ENCODE measurements around the gene GLG1.
A peak's percentile ranks its signal among the peaks of the same experiment; 100 is the strongest.

The GLG1 gene

DNA sequence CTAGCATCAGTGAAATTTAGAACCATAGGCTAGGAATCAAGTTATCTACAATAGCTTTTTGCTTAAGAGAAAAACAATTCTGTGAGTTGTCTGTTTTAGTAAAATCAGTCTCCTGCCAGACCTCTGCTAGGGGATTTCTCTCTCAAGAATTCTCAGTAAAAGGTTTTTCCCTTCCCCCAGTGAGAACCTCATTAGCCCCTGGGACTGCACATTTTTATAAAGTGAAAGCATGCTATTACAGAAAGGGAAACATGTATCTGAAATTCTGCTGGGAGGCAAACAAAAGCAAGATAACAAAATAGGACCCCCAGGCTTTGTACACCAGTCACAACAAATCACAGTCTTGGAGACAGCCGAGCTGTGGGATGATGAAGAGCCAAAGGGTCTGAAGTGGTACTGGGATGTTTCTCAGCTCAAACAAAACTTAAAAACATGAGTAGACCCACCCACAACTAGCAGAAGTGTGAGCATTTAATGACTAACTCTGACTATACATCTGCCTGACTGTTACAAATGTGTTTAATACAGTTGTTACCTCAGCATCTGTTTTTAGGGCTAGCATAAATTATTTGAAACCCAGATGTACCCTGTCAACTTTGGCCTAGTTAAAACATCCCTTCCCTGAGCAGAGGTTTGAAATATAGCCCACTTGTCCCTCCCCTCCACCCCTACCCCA is 20.0 kb upstream of the GLG1 start:
- in situ Hi-C loops (cut with HindIII; ENCODE audit: low pct_unique_long_range_greater_than_20kb, low sequenced_read_pairs) = no loop called here
- no peak for TF ChIP-seq JUND (IDR thresholded peaks at IDR 0.05; ENCODE audit: low read depth)
- no peak for DNase-seq (ENCODE audit: low read depth in 1 of 2, low spot score in 1 of 2)

DNA sequence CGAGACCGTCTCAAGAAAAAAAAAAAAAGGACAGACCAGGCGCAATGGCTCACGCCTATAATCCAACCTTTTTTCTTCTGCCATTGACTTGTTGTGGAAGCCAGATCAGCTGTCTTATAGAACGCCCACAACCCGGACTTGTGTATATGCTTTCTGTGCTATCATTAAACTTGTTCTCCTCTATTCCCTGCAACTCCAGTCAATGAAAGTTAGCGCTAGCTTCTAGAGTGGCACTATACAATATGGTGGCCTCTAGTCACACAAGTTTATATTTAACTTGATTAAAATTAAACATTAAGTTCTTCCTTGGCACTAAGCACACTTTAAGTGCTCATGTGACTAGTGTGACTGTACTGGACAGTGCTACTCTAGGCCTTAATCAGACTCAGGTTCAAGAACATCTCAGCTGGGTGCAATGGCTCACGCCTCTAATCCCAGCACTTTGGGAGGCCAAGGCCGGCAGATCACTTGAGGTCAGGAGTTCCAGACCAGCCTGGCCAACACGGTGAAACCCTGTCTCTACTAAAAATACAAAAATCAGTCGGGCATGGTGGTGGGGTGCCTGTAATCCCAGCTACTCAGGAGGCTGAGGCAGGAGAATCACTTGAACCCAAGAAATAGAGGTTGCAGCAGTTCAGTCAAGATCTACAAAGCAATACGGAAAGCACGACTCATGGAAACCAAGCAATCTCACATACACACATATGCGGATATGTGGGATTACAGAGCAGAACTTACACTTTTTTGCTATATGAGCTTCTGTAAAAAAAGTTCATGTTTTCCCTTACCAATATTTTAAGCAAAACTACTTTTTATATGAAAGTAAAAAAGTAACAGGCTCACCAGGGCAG is 18.8 kb upstream of the GLG1 start:
- TF ChIP-seq JUND (IDR thresholded peaks at IDR 0.05; ENCODE audit: low read depth) = no peak
- in situ Hi-C loops (cut with HindIII; ENCODE audit: low pct_unique_long_range_greater_than_20kb, low sequenced_read_pairs) = no loop called here
- DNase-seq (ENCODE audit: low read depth in 1 of 2, low spot score in 1 of 2) = no peak

DNA sequence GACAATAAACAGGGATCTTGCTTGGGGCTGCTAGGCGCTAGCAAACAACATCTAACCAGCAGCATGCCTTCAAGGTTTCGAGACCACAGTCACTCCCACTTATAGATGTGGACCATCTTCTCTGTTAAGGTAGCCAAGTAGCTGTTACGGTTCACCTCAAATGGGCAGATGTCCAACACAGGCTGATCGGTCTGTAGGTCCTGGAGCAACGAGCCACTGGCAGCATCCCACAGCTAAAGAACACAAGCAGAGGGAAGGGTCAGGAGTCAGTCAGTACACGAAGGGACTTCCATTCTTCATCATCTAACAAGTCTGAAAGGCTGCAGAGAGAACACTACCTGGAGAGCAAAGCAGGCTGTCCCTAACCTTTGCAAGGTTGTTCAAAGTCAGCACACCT is 16.9 kb upstream of the GLG1 start:
- TF ChIP-seq JUND (IDR thresholded peaks at IDR 0.05; ENCODE audit: low read depth) = no peak
- DNase-seq (ENCODE audit: low read depth in 1 of 2, low spot score in 1 of 2) = no peak
- in situ Hi-C loops (cut with HindIII; ENCODE audit: low pct_unique_long_range_greater_than_20kb, low sequenced_read_pairs) = no loop called here

DNA sequence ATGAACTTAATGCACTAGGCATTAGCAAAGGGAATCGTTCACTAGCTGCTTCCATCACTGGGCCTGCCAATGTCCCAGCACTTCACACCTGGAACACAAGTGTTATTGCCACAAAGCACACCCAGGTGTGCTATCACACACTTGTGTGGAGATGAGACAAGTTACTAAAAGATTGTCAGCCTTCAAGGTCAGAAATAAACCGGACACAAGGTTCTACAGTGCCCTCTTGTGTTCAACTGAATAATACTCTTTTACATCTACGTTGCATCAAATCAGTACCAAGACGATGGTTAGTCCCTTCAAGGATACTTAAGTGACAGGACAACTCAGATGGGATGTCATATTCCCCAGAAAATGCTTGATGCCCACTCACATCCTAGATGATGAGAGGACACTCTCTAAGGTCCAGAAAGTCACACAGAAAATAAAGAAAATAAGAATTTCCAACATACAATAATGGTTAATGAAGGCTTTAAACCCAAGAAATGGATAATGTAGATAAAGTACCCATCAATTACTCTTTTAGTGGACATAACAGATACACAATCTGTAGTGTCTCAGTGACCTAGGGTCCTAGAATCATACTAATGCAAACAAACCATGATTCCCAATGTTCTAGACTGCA is 16.4 kb upstream of the GLG1 start:
- peak; percentile 41 to 69 for DNase-seq (ENCODE audit: low read depth in 1 of 2, low spot score in 1 of 2)
- TF ChIP-seq JUND (IDR thresholded peaks at IDR 0.05; ENCODE audit: low read depth) = no peak
- in situ Hi-C loops (cut with HindIII; ENCODE audit: low pct_unique_long_range_greater_than_20kb, low sequenced_read_pairs) = no loop called here

DNA sequence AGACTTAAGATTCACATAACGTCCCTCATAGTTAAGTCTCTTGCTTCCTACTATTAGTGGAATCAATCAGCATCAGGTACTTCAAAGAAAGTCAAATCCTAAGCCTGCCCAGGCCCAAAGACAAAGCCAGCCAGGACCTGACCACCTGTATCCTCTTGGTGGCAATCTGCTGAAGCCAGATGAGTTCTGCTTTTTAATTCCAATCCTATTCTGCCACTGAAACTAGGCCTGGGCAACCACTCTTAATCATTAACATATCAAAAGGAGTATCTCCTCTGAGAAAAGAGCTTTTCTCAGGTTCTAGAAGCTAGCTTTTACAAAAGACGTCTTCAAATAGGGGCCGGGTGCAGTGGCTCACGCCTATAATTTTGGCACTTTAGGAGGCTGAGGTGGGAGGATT is 15.1 kb upstream of the GLG1 start:
- in situ Hi-C loops (cut with HindIII; ENCODE audit: low pct_unique_long_range_greater_than_20kb, low sequenced_read_pairs) = no loop called here
- TF ChIP-seq JUND (IDR thresholded peaks at IDR 0.05; ENCODE audit: low read depth) = no peak
- DNase-seq (ENCODE audit: low read depth in 1 of 2, low spot score in 1 of 2) = no peak

DNA sequence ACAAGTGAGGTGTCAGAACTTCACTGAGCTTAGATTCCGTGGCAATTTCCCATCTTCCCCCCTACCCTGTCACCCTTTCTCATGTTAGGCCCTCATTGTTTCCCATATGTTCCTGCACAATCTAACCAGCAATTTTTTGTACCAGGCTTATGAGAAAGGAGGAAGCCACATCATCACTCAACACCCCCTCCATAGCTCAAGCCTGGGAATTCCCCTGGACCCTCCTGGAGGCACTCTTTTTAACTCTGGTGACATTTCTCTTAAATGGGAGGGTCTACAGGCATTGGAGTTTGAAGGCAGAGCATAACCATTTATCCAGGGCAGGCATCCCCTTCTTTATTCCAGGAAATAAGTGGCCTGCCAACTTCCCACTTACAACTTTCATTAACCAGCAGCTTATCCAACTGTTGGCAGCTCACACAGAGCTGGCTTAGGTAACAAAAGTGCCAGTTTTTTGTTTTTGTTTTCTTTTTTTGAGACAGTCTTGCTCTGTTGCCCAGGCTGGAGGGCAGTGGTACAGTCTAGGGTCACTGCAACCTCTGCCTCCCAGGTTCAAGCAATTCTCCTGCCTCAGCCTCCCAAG is 10.4 kb upstream of the GLG1 start:
- TF ChIP-seq JUND (IDR thresholded peaks at IDR 0.05; ENCODE audit: low read depth) = no peak
- in situ Hi-C loops (cut with HindIII; ENCODE audit: low pct_unique_long_range_greater_than_20kb, low sequenced_read_pairs) = no loop called here
- DNase-seq (ENCODE audit: low read depth in 1 of 2, low spot score in 1 of 2) = no peak

DNA sequence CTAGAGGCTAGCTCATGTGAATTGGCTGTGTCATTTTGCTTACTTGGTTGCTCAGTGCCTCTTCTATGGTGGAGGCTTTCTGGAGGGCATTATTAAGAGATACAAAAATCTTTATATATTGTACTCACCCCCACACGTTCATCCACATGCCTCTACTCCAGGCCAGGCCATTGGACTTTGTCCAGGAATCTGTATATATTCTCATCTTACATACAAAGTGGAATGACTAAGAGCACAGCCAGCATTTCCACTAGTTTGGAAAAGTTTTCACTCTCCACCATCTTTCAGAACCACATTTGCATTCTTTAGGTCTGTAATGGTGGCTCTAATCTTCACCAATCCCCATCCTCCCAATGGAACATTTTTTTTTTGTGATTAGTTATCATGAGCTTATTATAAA is 4.8 kb upstream of the GLG1 start:
- no peak for DNase-seq (ENCODE audit: low read depth in 1 of 2, low spot score in 1 of 2)
- TF ChIP-seq JUND (IDR thresholded peaks at IDR 0.05; ENCODE audit: low read depth) = no peak
- in situ Hi-C loops (cut with HindIII; ENCODE audit: low pct_unique_long_range_greater_than_20kb, low sequenced_read_pairs) = no loop called here

DNA sequence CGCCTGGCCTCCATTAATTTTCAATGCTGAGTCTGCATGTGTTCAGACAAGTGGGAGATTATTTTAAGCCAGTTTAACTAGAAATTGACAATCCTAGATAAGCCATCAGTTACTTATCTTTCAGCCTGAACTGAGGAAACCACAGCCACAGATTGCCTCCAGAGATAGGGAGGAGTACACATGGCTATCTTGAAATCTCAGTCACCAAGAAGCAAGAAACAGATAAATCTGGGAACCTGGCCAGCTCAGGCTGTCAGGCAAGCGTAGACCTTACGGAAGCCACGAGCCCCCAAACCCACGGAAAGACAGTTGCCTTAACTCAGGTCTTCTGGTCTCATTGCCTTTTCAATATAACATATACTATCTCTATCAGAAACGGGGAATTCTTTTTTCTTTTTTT is 2.0 kb upstream of the GLG1 start:
- DNase-seq (ENCODE audit: low read depth in 1 of 2, low spot score in 1 of 2) = no peak
- TF ChIP-seq JUND (IDR thresholded peaks at IDR 0.05; ENCODE audit: low read depth) = no peak
- in situ Hi-C loops (cut with HindIII; ENCODE audit: low pct_unique_long_range_greater_than_20kb, low sequenced_read_pairs) = no loop called here

DNA sequence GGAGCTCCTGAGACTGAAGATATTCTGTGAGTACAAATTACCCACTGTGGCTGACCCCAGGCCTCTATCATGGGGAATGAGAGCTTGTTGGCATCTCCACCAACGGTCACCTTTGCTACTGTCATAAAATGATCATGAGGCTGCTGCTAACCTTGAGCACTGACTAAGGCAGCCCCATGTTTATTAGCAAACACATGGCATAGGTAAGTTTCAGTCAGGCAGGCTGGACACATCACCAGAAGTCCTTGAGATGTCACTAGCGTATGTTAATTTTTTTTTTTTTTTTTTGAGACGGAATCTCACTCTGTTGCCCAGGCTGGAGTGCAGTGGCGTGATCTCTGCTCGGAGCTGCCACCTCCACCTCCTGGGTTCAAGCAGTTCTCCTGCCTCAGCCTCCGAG is 1.5 kb upstream of the GLG1 start:
- TF ChIP-seq JUND (IDR thresholded peaks at IDR 0.05; ENCODE audit: low read depth) = no peak
- in situ Hi-C loops (cut with HindIII; ENCODE audit: low pct_unique_long_range_greater_than_20kb, low sequenced_read_pairs) = no loop called here
- no peak for DNase-seq (ENCODE audit: low read depth in 1 of 2, low spot score in 1 of 2)

DNA sequence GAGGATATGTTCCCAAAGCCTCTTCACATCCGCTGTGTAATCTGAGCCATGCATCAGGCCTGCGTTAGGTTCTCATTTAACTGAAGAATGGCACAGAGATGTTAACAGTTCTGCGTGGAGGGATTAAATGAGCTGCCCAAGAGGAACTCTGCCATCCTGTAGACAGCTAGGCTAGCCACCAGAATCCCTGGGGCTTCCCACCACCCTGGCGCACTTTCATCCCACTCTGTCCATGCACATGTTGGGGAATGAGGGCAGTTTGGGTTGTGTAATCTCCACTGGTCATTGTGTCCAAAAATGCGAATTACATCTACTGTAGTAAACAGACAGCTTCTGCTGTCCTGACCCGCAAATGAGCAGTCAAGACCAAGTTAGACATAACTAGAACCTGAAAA is 1.0 kb upstream of the GLG1 start:
- TF ChIP-seq JUND (IDR thresholded peaks at IDR 0.05; ENCODE audit: low read depth) = no peak
- in situ Hi-C loops (cut with HindIII; ENCODE audit: low pct_unique_long_range_greater_than_20kb, low sequenced_read_pairs) = no loop called here
- peak in 1 of 2 experiments; percentile 24 for DNase-seq (ENCODE audit: low read depth in 1 of 2, low spot score in 1 of 2)

DNA sequence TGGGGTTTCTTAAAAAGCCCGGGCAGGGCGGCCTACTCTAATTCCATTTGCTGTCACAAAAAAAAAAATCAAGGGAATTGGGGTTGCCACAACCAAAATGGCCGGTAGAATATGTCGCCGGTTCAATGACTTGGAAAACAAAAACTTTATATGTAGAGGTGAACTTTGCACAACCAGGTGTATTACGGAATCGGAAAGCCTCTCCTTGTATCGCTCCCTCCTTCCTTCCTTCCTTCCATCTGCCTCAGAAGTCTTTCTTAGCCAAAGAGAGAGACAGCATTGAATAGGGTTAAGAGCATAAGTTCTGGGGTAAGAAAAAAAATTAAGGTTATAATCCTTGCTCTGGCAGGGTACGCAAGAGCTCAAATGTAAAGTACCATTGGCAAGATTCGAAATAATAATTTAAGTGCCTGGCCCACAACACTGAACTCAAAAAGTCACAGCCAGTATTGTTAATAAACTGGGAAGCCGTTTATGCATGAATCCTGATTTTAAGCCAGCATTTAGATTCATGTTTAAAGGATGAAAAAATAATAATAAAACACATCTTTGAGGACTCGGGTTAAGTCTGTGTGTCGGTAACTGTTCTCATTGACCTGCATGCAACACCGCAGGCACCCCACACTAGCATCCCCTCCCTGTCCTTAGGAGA is 522 bp upstream of the GLG1 start:
- in situ Hi-C loops (cut with HindIII; ENCODE audit: low pct_unique_long_range_greater_than_20kb, low sequenced_read_pairs) = no loop called here
- no peak for TF ChIP-seq JUND (IDR thresholded peaks at IDR 0.05; ENCODE audit: low read depth)
- DNase-seq (ENCODE audit: low read depth in 1 of 2, low spot score in 1 of 2) = no peak

DNA sequence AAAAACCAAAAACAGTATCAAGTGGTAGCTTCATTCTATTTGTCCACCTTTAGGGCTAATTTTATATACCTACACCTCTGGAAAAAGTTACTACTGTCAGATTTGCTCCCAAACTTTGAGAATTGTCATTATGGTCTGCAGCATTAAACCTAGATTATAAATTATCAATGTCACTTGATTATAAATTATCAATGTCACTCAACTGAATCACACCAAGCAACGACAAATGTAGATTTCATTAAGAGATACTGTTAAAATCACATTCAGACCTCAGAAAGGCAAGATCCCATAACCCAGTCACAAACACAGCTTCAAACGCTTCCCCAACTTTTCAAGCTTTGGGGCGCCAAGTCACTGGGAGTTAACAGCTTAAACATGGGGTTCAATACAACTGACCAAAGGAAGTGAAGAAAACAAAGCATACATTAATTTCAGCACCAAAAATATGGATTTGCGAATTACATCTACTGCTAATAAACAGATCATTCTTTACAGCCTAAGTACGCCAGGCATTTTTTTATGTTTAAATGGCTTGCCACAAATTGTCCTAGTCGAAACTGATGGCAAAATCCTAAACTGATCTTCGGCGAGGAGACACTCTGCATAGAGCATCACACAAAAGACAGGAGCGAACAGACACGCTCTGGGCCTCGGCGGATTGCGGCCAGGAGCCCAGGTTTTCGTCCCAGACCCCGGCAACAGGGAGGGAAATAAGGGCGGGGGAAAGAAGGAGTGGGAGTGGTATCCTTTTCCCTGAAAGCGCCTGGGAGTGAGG is 981 bp downstream of the GLG1 start:
- in situ Hi-C loops (cut with HindIII; ENCODE audit: low pct_unique_long_range_greater_than_20kb, low sequenced_read_pairs) = no loop called here
- DNase-seq (ENCODE audit: low read depth in 1 of 2, low spot score in 1 of 2) = no peak
- TF ChIP-seq JUND (IDR thresholded peaks at IDR 0.05; ENCODE audit: low read depth) = no peak

All from T47D (cell line).